IPS-20b (cell line): ENCODE data around the gene OPN4.
"Not testable (repeated sequence)": the region's sequence is repeated elsewhere in the genome, so short reads cannot be mapped to it uniquely, and the experiment has no call there.

Experiments used
- H3K27ac ChIP-seq: one replicate; pipeline ENCODE4 v1.5.1; 2013; ENCODE audit warnings: low read length
- H3K27me3 ChIP-seq: 2 replicates; pipeline ENCODE4 v1.6.1; 2013; ENCODE audit warnings: mild to moderate bottlenecking, low read length, inconsistent platforms; ENCODE audit not compliant: insufficient read depth
- H3K36me3 ChIP-seq: 2 replicates; pipeline ENCODE4 v1.6.1; 2013; ENCODE audit warnings: low read depth, mild to moderate bottlenecking, inconsistent platforms, low read length, moderate library complexity; ENCODE audit not compliant: insufficient read depth
- H3K4me1 ChIP-seq: 2 replicates; pipeline ENCODE4 v1.6.1; 2013; ENCODE audit warnings: mild to moderate bottlenecking, control low read depth, inconsistent platforms, low read length, moderate library complexity; ENCODE audit not compliant: insufficient read depth
- H3K4me3 ChIP-seq: 2 replicates; pipeline ENCODE4 v1.5.1; 2013; ENCODE audit warnings: mild to moderate bottlenecking, low read length, inconsistent platforms
- H3K9ac ChIP-seq: 2 replicates; pipeline ENCODE4 v1.6.1; 2013; ENCODE audit warnings: low read depth, mild to moderate bottlenecking, inconsistent platforms, low read length, moderate library complexity
- H3K9me3 ChIP-seq: 2 replicates; pipeline ENCODE4 v1.6.1; 2013; ENCODE audit warnings: mild to moderate bottlenecking, low read depth, low read length, inconsistent platforms; ENCODE audit not compliant: insufficient read depth

Gene OPN4

DNA sequence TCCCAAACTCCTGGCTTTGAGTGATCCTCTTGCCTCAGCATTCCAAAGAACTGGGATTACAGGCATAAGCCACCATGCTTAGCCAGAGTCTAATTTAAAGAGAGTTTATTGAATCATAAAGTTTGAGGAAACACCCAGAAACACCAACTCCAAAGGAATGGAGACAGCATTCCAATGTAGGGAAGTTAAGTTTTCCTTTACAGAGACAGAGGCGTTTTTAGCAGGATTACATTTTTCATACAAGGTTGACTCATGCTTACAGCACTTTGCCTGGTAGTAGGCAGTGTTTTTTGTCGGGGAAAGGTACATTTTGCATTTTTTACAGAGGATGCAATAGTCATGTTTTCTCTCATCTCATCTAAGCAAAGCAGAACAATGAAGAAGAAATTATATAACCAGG is 18.9 kb upstream of the OPN4 start:
- H3K27ac ChIP-seq = no peak overlapping the region
- no peaks in the 10 kb centered on the region; the same call in 1 of the 2 replicates for H3K4me1 ChIP-seq
- H3K9me3 ChIP-seq = no peaks in the 10 kb centered on the region
- H3K9ac ChIP-seq = no peak overlapping the region
- H3K36me3 ChIP-seq = no peaks in the 10 kb centered on the region
- no peak overlapping the region for H3K4me3 ChIP-seq
- H3K27me3 ChIP-seq = peaks cover 39% of the 10 kb centered on the region

DNA sequence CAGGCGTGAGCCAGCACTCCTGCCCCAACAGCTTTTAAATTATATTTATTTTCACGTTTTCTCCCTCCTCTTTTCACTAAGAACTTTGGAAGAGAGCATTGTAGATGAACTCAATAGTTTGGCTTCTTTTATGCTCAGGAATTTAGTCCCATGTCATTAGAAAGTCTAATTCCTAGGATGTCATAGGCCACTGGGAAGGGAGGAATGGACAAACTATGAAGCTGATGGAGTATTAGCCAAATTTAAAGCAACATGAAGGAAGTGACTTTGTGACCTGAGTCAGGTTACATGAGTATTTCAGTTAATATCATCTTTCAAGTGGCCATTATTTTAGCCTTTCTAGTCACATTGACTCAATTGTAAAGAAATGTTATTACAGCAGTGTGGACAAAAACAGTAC is 18.0 kb upstream of the OPN4 start:
- Histone ChIP-seq H3K27ac (no peak overlapping the region), H3K9me3 (peaks cover 2% of the 10 kb centered on the region; the same call in 1 of the 2 replicates)

DNA sequence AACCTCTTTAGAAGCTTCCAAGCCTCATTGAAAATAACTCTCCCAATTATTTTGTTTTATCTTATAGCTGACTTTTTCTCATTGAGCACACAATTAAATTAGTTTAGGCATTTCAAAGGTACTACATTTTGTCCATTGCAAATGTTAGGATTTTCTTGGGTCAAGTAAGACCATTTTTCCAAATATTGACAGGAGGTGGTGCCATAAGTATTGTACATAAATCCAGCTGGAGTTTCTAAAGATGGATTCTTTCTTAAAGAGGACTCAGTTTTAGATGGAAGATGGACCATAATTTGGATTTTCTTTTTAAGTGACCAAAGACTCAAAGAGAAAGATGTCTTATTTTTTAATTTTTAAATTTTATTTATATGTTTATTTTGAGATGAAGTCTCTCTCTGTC is 12.3 kb upstream of the OPN4 start:
- Histone ChIP-seq H3K27me3 (no peaks in the 10 kb centered on the region), H3K4me1 (no peaks in the 10 kb centered on the region), H3K4me3 (no peak overlapping the region), H3K27ac (no peak overlapping the region), H3K36me3 (no peaks in the 10 kb centered on the region), H3K9me3 (peaks cover 7% of the 10 kb centered on the region; the same call in 1 of the 2 replicates), H3K9ac (no peak overlapping the region)

More for the DNA sequence above, 18.0 kb upstream of the OPN4 start:
- H3K4me1 ChIP-seq = no peaks in the 10 kb centered on the region; the same call in 1 of the 2 replicates
- no peaks in the 10 kb centered on the region for H3K36me3 ChIP-seq
- no peak overlapping the region for H3K4me3 ChIP-seq
- H3K27me3 ChIP-seq = peaks cover 31% of the 10 kb centered on the region
- H3K9ac ChIP-seq = no peak overlapping the region

DNA sequence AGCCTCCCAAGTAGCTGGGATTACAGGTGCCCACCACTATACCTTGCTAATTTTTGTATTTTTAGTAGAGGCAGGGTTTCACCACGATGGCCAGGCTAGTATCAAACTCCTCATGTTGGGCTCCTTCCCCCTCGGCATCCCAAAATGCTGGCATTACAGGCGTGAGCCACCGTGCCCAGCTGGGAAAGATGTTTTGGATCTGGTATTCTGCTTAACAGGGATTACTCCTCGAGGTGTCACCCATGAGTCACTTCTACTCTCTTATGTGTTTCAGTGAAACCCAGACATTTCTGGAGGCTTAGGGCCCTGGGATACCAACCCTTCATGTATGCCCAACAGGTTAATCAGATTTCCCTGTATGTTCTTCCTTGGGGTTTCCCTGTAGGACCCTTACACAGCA is 11.8 kb upstream of the OPN4 start:
- no peaks in the 10 kb centered on the region for H3K36me3 ChIP-seq
- H3K9me3 ChIP-seq = peaks cover 7% of the 10 kb centered on the region; the same call in 1 of the 2 replicates
- no peak overlapping the region for H3K9ac ChIP-seq
- no peak overlapping the region for H3K4me3 ChIP-seq
- no peaks in the 10 kb centered on the region for H3K27me3 ChIP-seq
- no peak overlapping the region for H3K27ac ChIP-seq
- no peaks in the 10 kb centered on the region for H3K4me1 ChIP-seq

DNA sequence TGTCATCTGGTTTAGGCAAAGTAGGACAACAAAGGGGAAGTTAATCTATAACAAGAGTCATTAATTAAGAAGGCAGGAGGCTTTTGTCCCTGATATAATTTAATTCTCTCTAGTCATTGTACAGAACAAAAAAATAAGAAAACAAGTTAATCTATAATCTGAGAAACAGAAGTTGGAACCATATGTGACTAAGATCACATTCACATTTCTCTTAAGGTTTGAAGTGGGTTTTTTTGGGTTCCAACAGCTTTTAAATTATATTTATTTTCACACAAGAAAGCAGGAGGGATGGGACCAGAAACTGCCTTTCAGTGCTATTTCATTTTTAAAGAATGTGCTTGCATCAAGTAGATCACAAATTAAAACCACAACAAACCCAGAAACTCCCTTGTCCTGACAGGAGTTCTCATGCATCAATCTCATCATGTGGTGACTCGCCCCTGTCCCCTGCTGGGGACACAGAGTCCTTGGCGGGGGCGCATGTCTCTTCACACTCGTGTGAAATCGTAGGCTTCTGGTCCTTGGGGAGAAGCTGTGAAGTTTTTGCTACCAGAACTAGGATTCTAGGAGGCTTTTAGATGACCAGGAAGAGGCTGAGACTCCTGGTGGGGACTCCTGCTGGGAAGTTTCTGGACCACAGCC is 10.1 kb upstream of the OPN4 start:
- H3K36me3 ChIP-seq = no peaks in the 10 kb centered on the region
- H3K4me3 ChIP-seq = no peak overlapping the region
- no peak overlapping the region for H3K27ac ChIP-seq
- no peaks in the 10 kb centered on the region for H3K27me3 ChIP-seq
- H3K9ac ChIP-seq = no peak overlapping the region
- no peaks in the 10 kb centered on the region for H3K4me1 ChIP-seq
- H3K9me3 ChIP-seq = peaks cover 7% of the 10 kb centered on the region; the same call in 1 of the 2 replicates

DNA sequence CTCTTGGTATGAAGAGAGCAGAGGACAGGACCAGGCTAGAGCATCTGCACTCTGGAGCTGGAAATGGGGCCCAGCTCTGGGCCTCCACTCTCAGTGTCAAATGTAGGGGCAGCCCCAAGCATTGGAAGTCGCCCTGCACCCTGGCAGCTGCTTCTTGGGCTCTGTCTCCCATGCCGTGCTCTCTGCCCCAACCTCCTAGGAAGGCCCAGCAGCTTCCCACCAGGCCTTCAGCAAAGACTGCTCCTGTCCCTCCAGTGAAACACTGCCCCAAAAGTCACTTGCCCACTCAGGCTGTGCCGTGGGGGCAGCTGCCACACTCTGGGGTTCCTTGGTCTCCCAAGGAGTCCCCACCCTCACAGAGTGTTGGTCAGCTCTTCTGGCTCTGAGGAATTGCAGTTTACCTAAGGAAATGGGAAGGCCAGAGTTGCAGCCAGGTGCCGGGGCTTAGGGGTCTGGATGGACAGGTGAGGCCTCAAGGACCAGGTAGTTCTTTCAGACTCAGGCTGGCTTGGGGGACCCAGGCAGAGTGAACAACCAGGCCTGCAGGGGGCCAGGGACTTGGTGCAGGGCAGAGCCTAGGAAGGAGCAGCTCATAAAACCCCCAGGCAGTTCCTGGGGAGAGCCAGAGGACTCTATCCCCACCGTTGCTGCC is 9.4 kb upstream of the OPN4 start:
- no peak overlapping the region for H3K27ac ChIP-seq
- H3K27me3 ChIP-seq = no peaks in the 10 kb centered on the region
- no peaks in the 10 kb centered on the region for H3K36me3 ChIP-seq
- H3K4me3 ChIP-seq = no peak overlapping the region
- H3K9me3 ChIP-seq = peaks cover 7% of the 10 kb centered on the region; the same call in 1 of the 2 replicates
- no peak overlapping the region for H3K9ac ChIP-seq
- no peaks in the 10 kb centered on the region for H3K4me1 ChIP-seq

DNA sequence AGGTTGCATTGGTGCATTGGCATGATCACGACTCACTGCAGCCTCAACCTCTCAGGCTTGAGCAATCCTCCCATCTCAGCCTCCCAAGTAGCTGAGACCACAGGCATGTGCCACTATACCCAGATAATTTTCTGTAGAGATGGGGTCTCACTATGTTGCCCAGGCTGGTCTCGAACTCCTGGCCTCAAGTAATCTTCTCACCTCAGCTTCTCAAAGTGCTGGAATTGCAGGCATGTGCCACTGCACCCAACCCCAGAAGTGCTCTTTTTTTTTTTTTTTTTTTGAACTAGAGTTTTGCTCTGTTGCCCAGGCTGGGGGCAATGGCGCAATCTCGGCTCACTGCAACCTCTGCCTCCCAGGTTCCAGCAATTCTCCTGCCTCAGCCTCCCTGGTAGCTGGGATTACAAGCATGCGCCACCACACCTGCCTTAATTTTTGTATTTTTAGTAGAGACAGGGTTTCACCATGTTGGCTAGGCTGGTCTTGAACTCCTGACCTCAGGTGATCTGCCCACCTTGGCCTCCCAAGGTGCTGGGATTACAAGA is 8.7 kb upstream of the OPN4 start:
- not testable (repeated sequence) for H3K27ac ChIP-seq, H3K9ac ChIP-seq, H3K36me3 ChIP-seq, H3K27me3 ChIP-seq, H3K4me3 ChIP-seq, H3K9me3 ChIP-seq, H3K4me1 ChIP-seq

DNA sequence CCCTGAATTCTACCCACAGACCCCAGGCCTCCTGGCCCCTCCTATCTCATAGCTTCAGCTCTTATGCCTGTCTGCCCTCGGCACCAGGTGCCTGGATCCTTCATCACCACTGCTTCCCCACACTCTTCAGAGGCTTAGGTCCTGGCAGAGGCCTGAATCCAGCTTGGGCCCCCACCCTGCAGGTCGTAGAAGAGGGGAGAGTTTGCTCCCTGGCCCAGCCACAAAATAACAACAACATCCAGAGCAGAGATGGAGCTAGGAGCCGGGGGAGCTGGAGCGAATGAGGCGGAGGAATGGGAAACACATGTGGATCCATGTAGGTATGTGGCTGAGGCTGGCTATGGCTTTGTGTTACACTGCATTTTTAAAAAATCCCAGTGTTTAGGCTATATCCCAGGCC is 7.8 kb upstream of the OPN4 start:
- no peak overlapping the region for H3K4me3 ChIP-seq
- no peak overlapping the region for H3K27ac ChIP-seq
- H3K9me3 ChIP-seq = peaks cover 3% of the 10 kb centered on the region; the same call in 1 of the 2 replicates
- H3K27me3 ChIP-seq = no peaks in the 10 kb centered on the region
- no peak overlapping the region for H3K9ac ChIP-seq
- H3K36me3 ChIP-seq = no peaks in the 10 kb centered on the region
- H3K4me1 ChIP-seq = no peaks in the 10 kb centered on the region

DNA sequence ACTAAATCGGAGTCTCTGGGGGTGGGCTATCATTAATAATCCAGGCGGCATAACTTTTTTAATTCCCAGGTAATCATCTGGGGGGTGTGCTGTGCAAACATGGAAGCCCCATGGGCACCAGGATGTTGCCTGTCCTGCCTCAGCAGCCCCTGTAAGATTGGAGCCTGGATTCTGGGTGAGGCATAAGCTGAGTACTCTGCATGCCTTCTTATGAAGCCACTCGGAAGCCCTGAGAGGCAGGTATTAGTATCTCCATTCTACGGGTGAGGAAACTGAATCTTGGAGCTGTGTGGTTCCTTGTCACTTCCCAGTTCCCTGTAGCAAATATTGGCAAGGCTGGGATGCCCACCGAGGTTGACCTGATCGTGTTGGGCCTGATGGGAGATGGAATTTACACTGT is 7.4 kb upstream of the OPN4 start:
- Histone ChIP-seq H3K9me3 (no peaks in the 10 kb centered on the region; the same call in 1 of the 2 replicates), H3K4me1 (no peaks in the 10 kb centered on the region), H3K27me3 (no peaks in the 10 kb centered on the region), H3K4me3 (no peak overlapping the region), H3K27ac (no peak overlapping the region), H3K9ac (no peak overlapping the region), H3K36me3 (no peaks in the 10 kb centered on the region)

DNA sequence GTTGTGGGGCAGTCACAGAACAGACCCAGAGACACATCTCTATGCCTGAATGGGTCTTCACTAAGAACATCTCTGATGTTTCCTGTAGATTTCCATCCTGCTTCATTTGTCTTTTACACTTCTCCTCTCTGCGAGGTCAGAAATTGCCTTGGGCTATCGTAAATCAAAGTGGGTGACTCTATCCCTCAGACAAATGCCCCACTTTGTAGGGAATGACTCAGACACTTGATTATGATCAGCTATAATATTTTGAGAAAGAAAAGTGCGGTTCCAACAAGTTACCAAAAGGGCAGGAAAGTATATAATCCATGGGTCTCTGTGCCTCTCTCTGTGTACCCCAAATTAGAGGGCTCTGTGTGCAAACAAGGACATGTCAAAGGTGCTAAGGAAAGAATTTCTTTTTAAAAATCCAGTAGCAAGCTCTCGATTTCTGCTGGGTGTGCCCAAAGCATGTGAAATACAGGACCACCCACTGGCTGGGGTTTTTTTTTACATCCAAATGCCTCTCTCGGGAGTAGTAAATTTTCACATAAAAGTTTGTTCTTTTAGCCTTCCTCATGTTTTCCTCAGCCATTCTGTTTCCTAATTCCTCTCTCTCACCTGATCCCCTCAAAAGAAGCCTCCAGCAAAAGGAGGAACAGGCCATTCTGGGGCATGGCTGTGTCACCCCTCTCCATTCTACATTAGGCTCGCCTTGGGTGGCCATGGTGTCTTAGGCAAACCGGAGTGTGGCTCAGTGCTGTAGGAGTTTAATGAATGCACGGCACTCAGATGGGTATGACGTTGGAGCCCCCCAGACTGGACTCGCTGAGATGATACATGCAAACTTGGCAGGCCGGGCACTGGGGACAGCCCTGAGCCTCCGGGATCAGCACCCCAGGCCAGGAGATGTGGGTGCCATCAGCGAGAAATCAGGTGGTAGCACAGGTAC is 6.3 kb upstream of the OPN4 start:
- Histone ChIP-seq H3K27ac (no peak overlapping the region), H3K9me3 (no peaks in the 10 kb centered on the region)

DNA sequence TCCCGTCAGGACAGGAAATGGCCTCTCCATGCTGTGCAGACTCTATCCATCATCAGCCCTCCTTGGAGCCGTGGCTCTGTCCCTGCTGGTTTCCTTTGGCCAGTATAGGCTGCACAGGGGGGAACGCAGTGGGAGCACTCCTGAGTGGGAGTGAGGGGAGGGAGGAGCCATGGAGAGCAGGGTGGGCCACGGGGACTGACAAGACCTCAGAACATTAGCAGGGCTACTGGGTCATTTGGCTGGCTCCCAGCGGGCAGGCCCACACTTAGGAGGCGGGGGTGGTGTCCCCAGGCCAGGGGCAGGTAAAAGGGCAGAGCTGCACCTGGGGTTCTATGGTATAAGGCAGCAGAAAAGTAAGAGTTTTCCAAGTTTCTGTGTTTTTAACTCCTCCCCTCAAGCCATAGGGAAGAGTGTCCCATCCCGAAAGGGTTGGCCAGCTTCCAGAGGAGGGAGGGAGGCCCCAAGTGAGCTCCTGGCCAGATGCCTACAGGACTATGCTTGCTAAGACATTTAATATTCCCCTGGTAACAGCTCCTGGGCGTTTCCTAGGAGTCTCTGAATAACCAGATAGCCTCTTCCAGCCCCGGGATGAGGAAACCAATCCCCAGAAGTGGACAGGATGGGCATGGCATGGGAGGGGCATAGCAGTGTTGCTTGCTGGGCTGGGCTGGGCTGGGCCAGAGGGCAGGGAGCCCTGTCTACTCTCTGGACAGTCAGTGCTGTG is 5.5 kb upstream of the OPN4 start:
- Histone ChIP-seq H3K9ac (no peak overlapping the region), H3K4me1 (no peaks in the 10 kb centered on the region), H3K4me3 (no peak overlapping the region), H3K27me3 (no peaks in the 10 kb centered on the region), H3K36me3 (no peaks in the 10 kb centered on the region), H3K9me3 (no peaks in the 10 kb centered on the region), H3K27ac (no peak overlapping the region)

More for the DNA sequence above, 6.3 kb upstream of the OPN4 start:
- Histone ChIP-seq H3K4me1 (no peaks in the 10 kb centered on the region), H3K4me3 (no peak overlapping the region), H3K27me3 (no peaks in the 10 kb centered on the region), H3K9ac (no peak overlapping the region), H3K36me3 (no peaks in the 10 kb centered on the region)
